HEK293 (cell line): ENCODE data around the gene KANSL1.

Experiments
- BCL11A ChIP-seq: fragments of 450-650 bp; formaldehyde crosslinking; IDR thresholded peaks from 2 replicates; pipeline ENCODE4 v1.5.1; 2016; ENCODE audit warnings: low read depth, missing biosample characterization, missing genetic modification characterization
- EGR2 ChIP-seq: fragments of 450-650 bp; formaldehyde crosslinking; IDR thresholded peaks from 2 replicates; pipeline ENCODE4 v1.5.1; 2016; ENCODE audit warnings: low read depth, missing biosample characterization, missing genetic modification characterization
- GLIS1 ChIP-seq: fragments of 450-650 bp; formaldehyde crosslinking; IDR thresholded peaks from 2 replicates; pipeline ENCODE4 v1.5.1; 2016; ENCODE audit warnings: missing biosample characterization, missing genetic modification characterization
- HOXD13 ChIP-seq: sonication (generic); formaldehyde crosslinking; IDR thresholded peaks from 2 replicates; pipeline ENCODE4 v1.8.0; 2022; ENCODE audit warnings: missing genetic modification reagents, borderline replicate concordance
- KLF9 ChIP-seq: fragments of 450-650 bp; formaldehyde crosslinking; IDR thresholded peaks from 2 replicates; pipeline ENCODE4 v1.5.1; 2016; ENCODE audit warnings: missing biosample characterization, missing genetic modification characterization, low read depth
- YY2 ChIP-seq: fragments of 450-650 bp; formaldehyde crosslinking; IDR thresholded peaks from 2 replicates; pipeline ENCODE4 v1.5.1; 2016; ENCODE audit warnings: missing biosample characterization, missing genetic modification characterization
- ZBTB1 ChIP-seq: fragments of 450-650 bp; formaldehyde crosslinking; IDR thresholded peaks from 2 replicates; pipeline ENCODE4 v1.5.1; 2016; ENCODE audit warnings: missing biosample characterization, missing genetic modification characterization
- ZBTB7A ChIP-seq: fragments of 450-650 bp; formaldehyde crosslinking; IDR thresholded peaks from 2 replicates; pipeline ENCODE4 v1.5.1; 2016; ENCODE audit warnings: low read depth, missing biosample characterization, missing genetic modification characterization
- ZEB2 ChIP-seq: fragments of 450-650 bp; formaldehyde crosslinking; IDR thresholded peaks from 2 replicates; pipeline ENCODE4 v1.5.1; 2016; ENCODE audit warnings: missing biosample characterization, missing genetic modification characterization
- ZFP41 ChIP-seq: fragments of 450-650 bp; formaldehyde crosslinking; IDR thresholded peaks from 2 replicates; pipeline ENCODE4 v1.5.1; 2016; ENCODE audit warnings: missing biosample characterization, missing genetic modification characterization, borderline replicate concordance
- ZFP69B ChIP-seq: fragments of 450-650 bp; formaldehyde crosslinking; IDR thresholded peaks from 2 replicates; pipeline ENCODE4 v1.5.1; 2016; ENCODE audit warnings: missing biosample characterization, missing genetic modification characterization
- ZIC2 ChIP-seq: fragments of 450-650 bp; formaldehyde crosslinking; IDR thresholded peaks from 2 replicates; pipeline ENCODE4 v1.5.1; 2016; ENCODE audit warnings: missing biosample characterization, missing genetic modification characterization
- ZNF133 ChIP-seq: fragments of 450-650 bp; formaldehyde crosslinking; IDR thresholded peaks from 2 replicates; pipeline ENCODE4 v1.5.1; 2016; ENCODE audit warnings: missing biosample characterization, missing genetic modification characterization
- ZNF544 ChIP-seq: fragments of 450-650 bp; formaldehyde crosslinking; IDR thresholded peaks from 2 replicates; pipeline ENCODE4 v1.5.0; 2017; ENCODE audit warnings: missing biosample characterization, missing genetic modification characterization
- ZNF571 ChIP-seq: fragments of 450-650 bp; formaldehyde crosslinking; IDR thresholded peaks from 2 replicates; pipeline ENCODE4 v1.5.0; 2017; ENCODE audit warnings: missing biosample characterization, missing genetic modification characterization
- ZNF843 ChIP-seq: fragments of 450-650 bp; formaldehyde crosslinking; IDR thresholded peaks from 2 replicates; pipeline ENCODE4 v1.5.1; 2016; ENCODE audit warnings: missing biosample characterization, missing genetic modification characterization
- ZSCAN16 ChIP-seq: fragments of 450-650 bp; formaldehyde crosslinking; IDR thresholded peaks from 2 replicates; pipeline ENCODE4 v1.5.1; 2016; ENCODE audit warnings: missing biosample characterization, missing genetic modification characterization
- ZXDB ChIP-seq: fragments of 450-650 bp; formaldehyde crosslinking; IDR thresholded peaks from 2 replicates; pipeline ENCODE4 v1.5.1; 2016; ENCODE audit warnings: missing biosample characterization, missing genetic modification characterization
- TF ChIP-seq, protein P1 (sequence below): fragments of 450-650 bp; formaldehyde crosslinking; IDR thresholded peaks from 2 replicates; pipeline ENCODE4 v1.5.1; 2016; ENCODE audit warnings: missing biosample characterization, missing genetic modification characterization
- TF ChIP-seq, protein P2 (sequence below): fragments of 450-650 bp; formaldehyde crosslinking; IDR thresholded peaks from 2 replicates; pipeline ENCODE4 v1.5.1; 2016; ENCODE audit warnings: missing biosample characterization, missing genetic modification characterization, borderline replicate concordance
- TF ChIP-seq, protein P3 (sequence below): fragments of 450-650 bp; formaldehyde crosslinking; IDR thresholded peaks from 2 replicates; pipeline ENCODE4 v1.5.1; 2016; ENCODE audit warnings: missing biosample characterization, missing genetic modification characterization, borderline replicate concordance
- TF ChIP-seq, protein P4 (sequence below): fragments of 450-650 bp; formaldehyde crosslinking; IDR thresholded peaks from 2 replicates; pipeline ENCODE4 v1.5.1; 2016; ENCODE audit warnings: missing biosample characterization, missing genetic modification characterization, low read depth
- TF ChIP-seq, protein P5 (sequence below): fragments of 450-650 bp; formaldehyde crosslinking; IDR thresholded peaks from 2 replicates; pipeline ENCODE4 v1.5.1; 2017; ENCODE audit warnings: missing biosample characterization, missing genetic modification characterization
- TF ChIP-seq, protein P6 (sequence below): fragments of 450-650 bp; formaldehyde crosslinking; IDR thresholded peaks from 2 replicates; pipeline ENCODE4 v1.5.1; 2017; ENCODE audit warnings: missing biosample characterization, missing genetic modification characterization

KANSL1 gene

DNA sequence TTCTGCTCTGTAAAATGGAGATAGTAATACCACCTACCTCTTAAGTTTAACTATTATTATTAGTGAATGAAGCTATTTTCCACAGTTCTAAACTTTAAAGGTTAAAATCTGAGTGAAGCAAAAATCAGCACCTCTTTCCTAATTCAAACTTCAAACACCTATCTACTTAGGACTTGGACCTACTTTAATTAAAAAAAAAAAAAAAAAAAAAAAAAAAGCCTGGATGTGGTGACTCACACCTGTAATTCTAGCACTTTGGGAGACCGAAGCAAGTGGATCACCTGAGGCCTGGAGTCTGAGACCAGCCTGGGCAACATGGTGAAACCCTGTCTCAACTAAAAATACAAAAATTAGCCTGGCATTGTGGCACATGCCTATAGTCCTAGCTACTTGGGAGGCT is 5.0 kb upstream of the KANSL1 start (continued):
- TF ChIP-seq KLF9 (tag by site-specific recombination) (no peak), ZNF133 (tag by site-specific recombination) (no peak), ZBTB7A (tag by site-specific recombination) (no peak), ZNF843 (no peak), ZBTB1 (no peak), ZNF544 (tag by site-specific recombination) (no peak), ZXDB (tag by site-specific recombination) (0 out of 2 replicates have a peak, but pooled peaks have one; percentile 13), ZSCAN16 (no peak), EGR2 (no peak), HOXD13 (CRISPR knock-in tag) (no peak), GLIS1 (no peak), ZFP41 (no peak), ZEB2 (tag by site-specific recombination) (no peak), YY2 (tag by site-specific recombination) (no peak), ZFP69B (no peak), BCL11A (no peak), ZNF571 (tag by site-specific recombination) (no peak), ZIC2 (tag by site-specific recombination) (no peak)
- TF ChIP-seq, protein P1, sequence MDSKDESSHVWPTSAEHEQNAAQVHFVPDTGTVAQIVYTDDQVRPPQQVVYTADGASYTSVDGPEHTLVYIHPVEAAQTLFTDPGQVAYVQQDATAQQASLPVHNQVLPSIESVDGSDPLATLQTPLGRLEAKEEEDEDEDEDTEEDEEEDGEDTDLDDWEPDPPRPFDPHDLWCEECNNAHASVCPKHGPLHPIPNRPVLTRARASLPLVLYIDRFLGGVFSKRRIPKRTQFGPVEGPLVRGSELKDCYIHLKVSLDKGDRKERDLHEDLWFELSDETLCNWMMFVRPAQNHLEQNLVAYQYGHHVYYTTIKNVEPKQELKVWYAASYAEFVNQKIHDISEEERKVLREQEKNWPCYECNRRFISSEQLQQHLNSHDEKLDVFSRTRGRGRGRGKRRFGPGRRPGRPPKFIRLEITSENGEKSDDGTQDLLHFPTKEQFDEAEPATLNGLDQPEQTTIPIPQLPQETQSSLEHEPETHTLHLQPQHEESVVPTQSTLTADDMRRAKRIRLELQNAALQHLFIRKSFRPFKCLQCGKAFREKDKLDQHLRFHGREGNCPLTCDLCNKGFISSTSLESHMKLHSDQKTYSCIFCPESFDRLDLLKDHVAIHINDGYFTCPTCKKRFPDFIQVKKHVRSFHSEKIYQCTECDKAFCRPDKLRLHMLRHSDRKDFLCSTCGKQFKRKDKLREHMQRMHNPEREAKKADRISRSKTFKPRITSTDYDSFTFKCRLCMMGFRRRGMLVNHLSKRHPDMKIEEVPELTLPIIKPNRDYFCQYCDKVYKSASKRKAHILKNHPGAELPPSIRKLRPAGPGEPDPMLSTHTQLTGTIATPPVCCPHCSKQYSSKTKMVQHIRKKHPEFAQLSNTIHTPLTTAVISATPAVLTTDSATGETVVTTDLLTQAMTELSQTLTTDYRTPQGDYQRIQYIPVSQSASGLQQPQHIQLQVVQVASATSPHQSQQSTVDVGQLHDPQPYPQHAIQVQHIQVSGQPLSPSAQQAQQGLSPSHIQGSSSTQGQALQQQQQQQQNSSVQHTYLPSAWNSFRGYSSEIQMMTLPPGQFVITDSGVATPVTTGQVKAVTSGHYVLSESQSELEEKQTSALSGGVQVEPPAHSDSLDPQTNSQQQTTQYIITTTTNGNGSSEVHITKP (tag by site-specific recombination) = no peak
- TF ChIP-seq, protein P2, sequence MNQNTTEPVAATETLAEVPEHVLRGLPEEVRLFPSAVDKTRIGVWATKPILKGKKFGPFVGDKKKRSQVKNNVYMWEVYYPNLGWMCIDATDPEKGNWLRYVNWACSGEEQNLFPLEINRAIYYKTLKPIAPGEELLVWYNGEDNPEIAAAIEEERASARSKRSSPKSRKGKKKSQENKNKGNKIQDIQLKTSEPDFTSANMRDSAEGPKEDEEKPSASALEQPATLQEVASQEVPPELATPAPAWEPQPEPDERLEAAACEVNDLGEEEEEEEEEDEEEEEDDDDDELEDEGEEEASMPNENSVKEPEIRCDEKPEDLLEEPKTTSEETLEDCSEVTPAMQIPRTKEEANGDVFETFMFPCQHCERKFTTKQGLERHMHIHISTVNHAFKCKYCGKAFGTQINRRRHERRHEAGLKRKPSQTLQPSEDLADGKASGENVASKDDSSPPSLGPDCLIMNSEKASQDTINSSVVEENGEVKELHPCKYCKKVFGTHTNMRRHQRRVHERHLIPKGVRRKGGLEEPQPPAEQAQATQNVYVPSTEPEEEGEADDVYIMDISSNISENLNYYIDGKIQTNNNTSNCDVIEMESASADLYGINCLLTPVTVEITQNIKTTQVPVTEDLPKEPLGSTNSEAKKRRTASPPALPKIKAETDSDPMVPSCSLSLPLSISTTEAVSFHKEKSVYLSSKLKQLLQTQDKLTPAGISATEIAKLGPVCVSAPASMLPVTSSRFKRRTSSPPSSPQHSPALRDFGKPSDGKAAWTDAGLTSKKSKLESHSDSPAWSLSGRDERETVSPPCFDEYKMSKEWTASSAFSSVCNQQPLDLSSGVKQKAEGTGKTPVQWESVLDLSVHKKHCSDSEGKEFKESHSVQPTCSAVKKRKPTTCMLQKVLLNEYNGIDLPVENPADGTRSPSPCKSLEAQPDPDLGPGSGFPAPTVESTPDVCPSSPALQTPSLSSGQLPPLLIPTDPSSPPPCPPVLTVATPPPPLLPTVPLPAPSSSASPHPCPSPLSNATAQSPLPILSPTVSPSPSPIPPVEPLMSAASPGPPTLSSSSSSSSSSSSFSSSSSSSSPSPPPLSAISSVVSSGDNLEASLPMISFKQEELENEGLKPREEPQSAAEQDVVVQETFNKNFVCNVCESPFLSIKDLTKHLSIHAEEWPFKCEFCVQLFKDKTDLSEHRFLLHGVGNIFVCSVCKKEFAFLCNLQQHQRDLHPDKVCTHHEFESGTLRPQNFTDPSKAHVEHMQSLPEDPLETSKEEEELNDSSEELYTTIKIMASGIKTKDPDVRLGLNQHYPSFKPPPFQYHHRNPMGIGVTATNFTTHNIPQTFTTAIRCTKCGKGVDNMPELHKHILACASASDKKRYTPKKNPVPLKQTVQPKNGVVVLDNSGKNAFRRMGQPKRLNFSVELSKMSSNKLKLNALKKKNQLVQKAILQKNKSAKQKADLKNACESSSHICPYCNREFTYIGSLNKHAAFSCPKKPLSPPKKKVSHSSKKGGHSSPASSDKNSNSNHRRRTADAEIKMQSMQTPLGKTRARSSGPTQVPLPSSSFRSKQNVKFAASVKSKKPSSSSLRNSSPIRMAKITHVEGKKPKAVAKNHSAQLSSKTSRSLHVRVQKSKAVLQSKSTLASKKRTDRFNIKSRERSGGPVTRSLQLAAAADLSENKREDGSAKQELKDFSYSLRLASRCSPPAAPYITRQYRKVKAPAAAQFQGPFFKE (tag by site-specific recombination) = no peak
- TF ChIP-seq, protein P3, sequence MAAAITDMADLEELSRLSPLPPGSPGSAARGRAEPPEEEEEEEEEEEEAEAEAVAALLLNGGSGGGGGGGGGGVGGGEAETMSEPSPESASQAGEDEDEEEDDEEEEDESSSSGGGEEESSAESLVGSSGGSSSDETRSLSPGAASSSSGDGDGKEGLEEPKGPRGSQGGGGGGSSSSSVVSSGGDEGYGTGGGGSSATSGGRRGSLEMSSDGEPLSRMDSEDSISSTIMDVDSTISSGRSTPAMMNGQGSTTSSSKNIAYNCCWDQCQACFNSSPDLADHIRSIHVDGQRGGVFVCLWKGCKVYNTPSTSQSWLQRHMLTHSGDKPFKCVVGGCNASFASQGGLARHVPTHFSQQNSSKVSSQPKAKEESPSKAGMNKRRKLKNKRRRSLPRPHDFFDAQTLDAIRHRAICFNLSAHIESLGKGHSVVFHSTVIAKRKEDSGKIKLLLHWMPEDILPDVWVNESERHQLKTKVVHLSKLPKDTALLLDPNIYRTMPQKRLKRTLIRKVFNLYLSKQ (tag by site-specific recombination) = no peak
- TF ChIP-seq, protein P4, sequence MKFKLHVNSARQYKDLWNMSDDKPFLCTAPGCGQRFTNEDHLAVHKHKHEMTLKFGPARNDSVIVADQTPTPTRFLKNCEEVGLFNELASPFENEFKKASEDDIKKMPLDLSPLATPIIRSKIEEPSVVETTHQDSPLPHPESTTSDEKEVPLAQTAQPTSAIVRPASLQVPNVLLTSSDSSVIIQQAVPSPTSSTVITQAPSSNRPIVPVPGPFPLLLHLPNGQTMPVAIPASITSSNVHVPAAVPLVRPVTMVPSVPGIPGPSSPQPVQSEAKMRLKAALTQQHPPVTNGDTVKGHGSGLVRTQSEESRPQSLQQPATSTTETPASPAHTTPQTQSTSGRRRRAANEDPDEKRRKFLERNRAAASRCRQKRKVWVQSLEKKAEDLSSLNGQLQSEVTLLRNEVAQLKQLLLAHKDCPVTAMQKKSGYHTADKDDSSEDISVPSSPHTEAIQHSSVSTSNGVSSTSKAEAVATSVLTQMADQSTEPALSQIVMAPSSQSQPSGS (tag by site-specific recombination) = no peak
- TF ChIP-seq, protein P5, sequence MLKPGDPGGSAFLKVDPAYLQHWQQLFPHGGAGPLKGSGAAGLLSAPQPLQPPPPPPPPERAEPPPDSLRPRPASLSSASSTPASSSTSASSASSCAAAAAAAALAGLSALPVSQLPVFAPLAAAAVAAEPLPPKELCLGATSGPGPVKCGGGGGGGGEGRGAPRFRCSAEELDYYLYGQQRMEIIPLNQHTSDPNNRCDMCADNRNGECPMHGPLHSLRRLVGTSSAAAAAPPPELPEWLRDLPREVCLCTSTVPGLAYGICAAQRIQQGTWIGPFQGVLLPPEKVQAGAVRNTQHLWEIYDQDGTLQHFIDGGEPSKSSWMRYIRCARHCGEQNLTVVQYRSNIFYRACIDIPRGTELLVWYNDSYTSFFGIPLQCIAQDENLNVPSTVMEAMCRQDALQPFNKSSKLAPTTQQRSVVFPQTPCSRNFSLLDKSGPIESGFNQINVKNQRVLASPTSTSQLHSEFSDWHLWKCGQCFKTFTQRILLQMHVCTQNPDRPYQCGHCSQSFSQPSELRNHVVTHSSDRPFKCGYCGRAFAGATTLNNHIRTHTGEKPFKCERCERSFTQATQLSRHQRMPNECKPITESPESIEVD (tag by site-specific recombination) = no peak
- TF ChIP-seq, protein P6, sequence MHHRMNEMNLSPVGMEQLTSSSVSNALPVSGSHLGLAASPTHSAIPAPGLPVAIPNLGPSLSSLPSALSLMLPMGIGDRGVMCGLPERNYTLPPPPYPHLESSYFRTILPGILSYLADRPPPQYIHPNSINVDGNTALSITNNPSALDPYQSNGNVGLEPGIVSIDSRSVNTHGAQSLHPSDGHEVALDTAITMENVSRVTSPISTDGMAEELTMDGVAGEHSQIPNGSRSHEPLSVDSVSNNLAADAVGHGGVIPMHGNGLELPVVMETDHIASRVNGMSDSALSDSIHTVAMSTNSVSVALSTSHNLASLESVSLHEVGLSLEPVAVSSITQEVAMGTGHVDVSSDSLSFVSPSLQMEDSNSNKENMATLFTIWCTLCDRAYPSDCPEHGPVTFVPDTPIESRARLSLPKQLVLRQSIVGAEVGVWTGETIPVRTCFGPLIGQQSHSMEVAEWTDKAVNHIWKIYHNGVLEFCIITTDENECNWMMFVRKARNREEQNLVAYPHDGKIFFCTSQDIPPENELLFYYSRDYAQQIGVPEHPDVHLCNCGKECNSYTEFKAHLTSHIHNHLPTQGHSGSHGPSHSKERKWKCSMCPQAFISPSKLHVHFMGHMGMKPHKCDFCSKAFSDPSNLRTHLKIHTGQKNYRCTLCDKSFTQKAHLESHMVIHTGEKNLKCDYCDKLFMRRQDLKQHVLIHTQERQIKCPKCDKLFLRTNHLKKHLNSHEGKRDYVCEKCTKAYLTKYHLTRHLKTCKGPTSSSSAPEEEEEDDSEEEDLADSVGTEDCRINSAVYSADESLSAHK (tag by site-specific recombination) = no peak
